GM19193 (cell line): ENCODE measurements around the gene ZBED4.

Source experiments
- POLR2A ChIP-seq: IDR thresholded peaks from 4 replicates; pipeline ENCODE4 v1.6.1; 2011; ENCODE audit not compliant: insufficient read depth, insufficient read length; ENCODE audit errors: extremely low read depth

Gene ZBED4

GRCh38 chr22:49861642-49862495 lies 8.2 kb downstream of the ZBED4 start:
- no peak for TF ChIP-seq POLR2A

- no peak for TF ChIP-seq POLR2A
Observed at GRCh38 chr22:49862496-49862776, 8.8 kb downstream of the ZBED4 start.

- TF ChIP-seq POLR2A: no peak
Observed at GRCh38 chr22:49863931-49864330, 10.3 kb downstream of the ZBED4 start.

DNA sequence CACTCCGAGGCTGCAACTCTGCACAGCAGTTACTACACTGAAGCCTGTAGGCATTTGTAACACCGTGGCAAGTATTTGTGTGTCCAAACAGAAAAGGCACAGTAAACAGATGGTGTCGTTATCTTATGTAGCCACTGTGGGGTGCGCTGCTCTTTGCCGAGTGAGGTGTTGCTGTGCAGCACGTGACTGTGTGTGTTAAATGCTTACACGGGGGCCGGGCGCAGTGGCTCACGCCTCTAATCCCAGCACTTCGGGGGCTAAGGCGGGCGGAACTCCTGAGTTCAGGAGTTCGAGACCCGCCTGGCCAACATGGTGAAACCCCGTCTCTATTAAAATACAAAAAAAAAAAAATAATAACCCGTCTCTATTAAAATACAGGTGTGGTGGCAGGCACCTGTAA lies 11.5 kb downstream of the ZBED4 start:
- no peak for TF ChIP-seq POLR2A

DNA sequence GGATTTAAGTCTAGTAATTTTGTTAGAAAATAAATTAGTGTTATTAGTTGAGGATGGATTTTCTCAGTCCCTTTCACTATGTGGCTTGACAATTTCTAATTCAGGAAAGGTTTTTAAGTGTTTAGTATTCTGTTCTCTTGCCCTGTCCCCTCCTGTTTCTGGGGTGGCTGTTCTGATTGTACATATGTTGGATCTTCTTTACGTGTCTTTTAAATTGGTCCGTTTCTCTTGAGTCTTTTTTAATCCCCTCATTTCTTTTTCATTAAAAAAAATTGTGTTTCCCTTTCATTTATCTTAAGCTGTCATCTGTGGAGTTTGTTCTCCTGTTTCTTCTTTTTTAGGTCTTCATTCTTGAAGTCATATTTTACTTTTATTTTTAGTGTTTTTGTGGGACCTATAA lies 12.5 kb downstream of the ZBED4 start:
- TF ChIP-seq POLR2A: no peak

DNA sequence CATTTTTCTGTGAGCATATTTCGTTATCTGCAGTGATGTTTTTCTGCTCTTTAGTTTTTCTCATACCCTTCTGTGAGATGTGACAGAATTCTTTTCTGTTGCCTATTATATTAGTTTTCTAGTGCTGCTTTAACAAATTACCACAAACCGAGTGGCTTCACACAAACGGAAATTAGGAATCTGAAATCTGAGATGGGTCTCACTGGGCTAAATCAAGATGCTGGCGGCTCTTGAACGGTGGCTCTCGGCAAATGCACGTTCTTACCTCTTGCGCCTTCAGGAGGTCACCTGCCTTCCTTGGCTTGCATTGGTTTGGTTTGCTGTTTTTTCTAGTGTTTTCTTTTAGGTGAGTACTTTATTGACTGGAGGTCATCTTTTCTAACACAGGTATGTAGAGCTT lies 13.0 kb downstream of the ZBED4 start:
- TF ChIP-seq POLR2A: no peak

DNA sequence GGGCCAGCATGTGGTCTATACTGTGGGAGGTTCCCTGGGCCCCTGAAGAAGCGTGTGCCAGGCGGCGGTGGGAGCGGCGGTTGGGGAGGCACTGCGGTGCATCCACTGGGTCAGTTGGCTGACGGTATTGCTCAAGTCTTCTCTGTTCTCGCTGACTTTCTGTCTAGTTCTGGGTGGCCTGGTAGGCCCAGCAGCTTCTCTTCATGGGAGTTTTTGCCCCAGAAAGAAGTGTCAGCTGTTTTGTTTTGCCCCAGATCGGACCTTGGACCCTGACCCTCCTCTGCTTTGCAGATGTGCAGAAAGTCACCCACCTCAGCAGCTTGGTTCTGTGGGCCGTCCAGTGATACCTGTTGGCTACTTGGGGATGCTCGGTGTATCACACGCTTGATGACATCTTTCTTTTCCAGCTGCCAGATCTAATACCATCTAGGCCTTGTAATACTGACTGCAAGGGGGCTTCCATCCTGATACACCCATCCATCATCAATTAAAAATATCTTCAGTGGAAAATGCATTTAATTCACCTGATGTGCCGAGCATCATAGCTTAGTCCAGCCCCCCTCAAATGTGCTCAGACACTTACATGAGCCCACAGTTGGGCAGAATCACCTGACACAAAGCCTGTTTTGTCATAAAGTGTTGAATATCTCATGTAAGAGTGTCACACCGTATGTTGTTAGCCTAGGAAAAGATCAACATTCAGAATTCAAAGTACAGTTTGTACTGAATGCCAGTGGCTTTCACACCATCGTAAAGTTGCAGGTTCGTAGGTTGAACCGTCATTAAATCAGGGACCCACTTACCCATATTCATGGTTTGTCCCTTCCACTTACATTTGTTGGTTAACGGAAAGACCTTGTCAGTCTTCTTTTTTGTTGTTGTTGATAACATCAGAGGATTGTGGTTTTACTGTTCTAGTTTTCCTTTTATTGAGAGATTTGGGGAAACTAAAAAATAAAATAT lies 13.9 kb downstream of the ZBED4 start:
- no peak for TF ChIP-seq POLR2A

DNA sequence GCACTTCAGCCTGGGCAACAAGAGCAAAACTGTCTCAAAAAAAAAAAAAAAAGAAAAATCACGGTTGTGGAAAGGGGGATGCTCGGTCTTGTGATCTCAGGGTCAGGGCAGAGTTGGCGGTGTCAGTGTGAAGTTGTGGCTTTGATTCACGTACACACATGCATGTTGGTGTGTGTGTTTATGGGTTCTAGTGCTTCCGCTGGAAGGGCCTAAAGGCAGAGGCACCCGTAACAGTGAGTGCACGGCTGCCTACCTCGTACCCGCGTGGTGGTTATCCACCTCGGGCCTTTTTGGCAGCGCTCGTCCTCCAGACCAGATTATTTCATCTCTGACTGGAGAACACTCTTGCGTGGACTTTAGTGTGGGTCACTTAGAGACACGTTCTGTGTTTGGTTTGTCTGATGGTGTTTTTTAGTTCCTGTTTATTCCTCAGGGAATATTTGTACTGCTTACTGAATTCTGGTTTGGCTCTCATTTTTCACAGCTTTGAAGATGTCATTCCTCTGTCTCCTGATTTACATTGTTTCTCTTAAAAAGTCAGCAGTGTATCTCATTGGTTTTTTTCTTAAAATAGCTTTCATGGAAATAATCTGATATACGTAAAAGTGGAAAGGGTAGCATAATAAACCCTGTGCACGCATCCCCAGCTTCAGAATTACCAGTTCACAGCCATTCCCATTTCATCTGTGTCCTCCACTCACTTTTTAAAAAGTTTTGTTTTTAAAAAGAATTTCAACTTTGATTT lies 15.6 kb downstream of the ZBED4 start:
- no peak for TF ChIP-seq POLR2A

DNA sequence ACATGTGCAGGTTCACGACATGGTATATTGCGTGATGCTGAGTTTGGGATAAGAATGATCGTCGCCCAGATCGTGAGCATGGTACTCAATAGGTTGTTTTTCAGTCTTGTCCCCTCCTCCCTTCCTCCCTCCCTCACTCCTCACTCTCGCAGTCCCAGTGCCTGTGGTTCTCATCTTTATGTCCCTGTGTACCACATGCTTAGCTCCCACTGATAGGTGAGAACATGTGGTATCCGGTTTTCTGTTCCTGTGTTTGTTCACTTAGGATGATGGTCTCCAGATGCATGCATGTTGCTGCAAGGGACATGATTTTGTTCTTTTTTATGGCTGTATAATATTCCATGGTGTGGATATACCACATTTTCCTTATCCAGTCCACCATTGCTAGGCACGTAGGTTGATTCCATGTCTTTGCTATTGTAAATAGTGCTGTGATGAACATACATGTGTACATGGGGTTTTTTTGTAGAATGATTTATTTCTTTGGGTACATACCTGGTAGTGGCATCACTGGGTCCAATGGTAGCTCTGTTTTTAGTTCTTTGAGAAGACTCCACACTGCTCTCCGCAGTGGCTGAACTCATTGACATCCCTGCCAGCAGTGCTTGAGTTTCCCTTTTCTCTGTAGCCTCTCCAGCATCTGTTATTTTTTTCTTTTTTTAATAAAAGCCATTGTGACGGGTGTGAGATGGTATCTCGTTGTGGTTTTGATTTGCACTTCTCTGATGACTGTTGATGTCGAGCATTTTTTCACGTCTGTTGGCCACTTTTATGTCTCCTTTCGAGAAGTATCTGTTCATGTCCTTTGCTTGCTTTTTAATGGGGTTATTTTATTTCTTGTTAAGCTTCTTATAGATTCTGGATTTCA lies 16.4 kb downstream of the ZBED4 start:
- TF ChIP-seq POLR2A: no peak

DNA sequence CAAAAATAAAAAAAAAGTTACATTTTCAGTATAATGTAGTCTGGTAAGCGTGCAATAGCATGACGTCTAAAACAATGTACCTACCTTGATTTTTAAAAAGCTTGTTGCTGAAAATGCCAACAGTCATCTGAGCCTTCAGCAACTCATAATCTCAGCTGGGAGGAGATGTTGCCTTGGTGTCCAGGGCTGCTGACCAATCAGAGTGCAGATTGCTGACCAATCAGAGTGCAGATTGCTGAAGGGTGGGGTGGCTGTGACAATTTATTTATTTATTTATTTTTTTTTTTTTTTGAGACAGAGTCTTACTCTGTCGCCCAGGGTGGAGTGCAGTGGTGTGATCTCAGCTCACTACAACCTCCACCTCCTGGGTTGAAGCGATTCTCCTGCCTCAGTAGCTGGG lies 17.8 kb downstream of the ZBED4 start:
- TF ChIP-seq POLR2A: no peak

GRCh38 chr22:49872347-49872746 lies 18.7 kb downstream of the ZBED4 start:
- no peak for TF ChIP-seq POLR2A

GRCh38 chr22:49873228-49873940 lies 19.7 kb downstream of the ZBED4 start:
- TF ChIP-seq POLR2A: no peak

GRCh38 chr22:49877642-49878041 lies 24.0 kb downstream of the ZBED4 start:
- TF ChIP-seq POLR2A: no peak

GRCh38 chr22:49878206-49878605 lies 24.6 kb downstream of the ZBED4 start:
- TF ChIP-seq POLR2A: no peak
